Activated CD8-positive, alpha-beta T cell treated with anti-CD3 and anti-CD28 coated beads, Interleukin-2, amount 10 ng/mL, durations not matched to agents 7 days and 5 days (primary cell): ENCODE data around the gene EIF4G2. TPM values are rescaled to one million over a fixed set of nuclear protein-coding genes. Genes with fewer than 3 reads are reported as not detected.

Source experiments
- ATAC-seq: fragments of 150-1000 bp; cut with Tn5 transposase; one replicate; pipeline ENCODE4 v1.10.0; 2021; ENCODE audit warnings: moderate library complexity
- CTCF ChIA-PET: fragments of 350-600 bp; sonication (Branson Sonifier 250); formaldehyde crosslinking; loops from one replicate; lab custom pipeline; 2021; ENCODE audit warnings: antibody characterized with exemption; lab: Charles Lee
- POLR2A ChIA-PET: fragments of 350-600 bp; sonication (Branson Sonifier 250); formaldehyde crosslinking; loops from one replicate; lab custom pipeline; 2021; ENCODE audit warnings: antibody characterized with exemption; lab: Charles Lee
- DNase-seq: peaks from one replicate; pipeline ENCODE4 v3.0.0-alpha.2; 2020
- H3K27ac Mint-ChIP-seq: one replicate; pipeline ENCODE4 v1.8.0; 2021; ENCODE audit warnings: mild to moderate bottlenecking, mixed read lengths
- H3K27me3 Mint-ChIP-seq: one replicate; pipeline ENCODE4 v1.8.0; 2021; ENCODE audit warnings: low read depth, mixed read lengths
- H3K36me3 Mint-ChIP-seq: one replicate; pipeline ENCODE4 v1.8.0; 2021; ENCODE audit warnings: low read depth, mixed read lengths
- H3K4me1 Mint-ChIP-seq: one replicate; pipeline ENCODE4 v1.8.0; 2021; ENCODE audit warnings: low read depth, mixed read lengths
- H3K4me3 Mint-ChIP-seq: one replicate; pipeline ENCODE4 v1.8.0; 2021; ENCODE audit warnings: mild to moderate bottlenecking, mixed read lengths
- H3K9me3 Mint-ChIP-seq: one replicate; pipeline ENCODE4 v1.8.0; 2022; ENCODE audit warnings: mixed read lengths; ENCODE audit not compliant: insufficient read depth
- total RNA-seq, 2 experiments: library from RNA; stranded (reverse); gene quantifications; one replicate each; pipeline ENCODE4 v1.2.3, GENCODE V29; 2021

Gene EIF4G2
- total RNA-seq, 2 experiments from 2014 or later: 667 to 682 TPM

- Mint-ChIP-seq H3K9me3 (no peaks in the 10 kb centered on the region), H3K27me3 (no peaks in the 10 kb centered on the region), H3K4me3 (no peak overlapping the region), H3K36me3 (peaks cover 72% of the 10 kb centered on the region), H3K4me1 (no peaks in the 10 kb centered on the region), H3K27ac (no peak overlapping the region)
- ChIA-PET CTCF (interaction anchor here (1.5 kb wide), 1 partner anchor 18 kb away, joined by 5 read pairs; no protein-coding TSS in a partner anchor), POLR2A (no interaction called here)
- no peak for ATAC-seq
- no peak for DNase-seq
Measured at GRCh38 chr11:10774811-10775210, 33.9 kb downstream of the EIF4G2 start.

DNA sequence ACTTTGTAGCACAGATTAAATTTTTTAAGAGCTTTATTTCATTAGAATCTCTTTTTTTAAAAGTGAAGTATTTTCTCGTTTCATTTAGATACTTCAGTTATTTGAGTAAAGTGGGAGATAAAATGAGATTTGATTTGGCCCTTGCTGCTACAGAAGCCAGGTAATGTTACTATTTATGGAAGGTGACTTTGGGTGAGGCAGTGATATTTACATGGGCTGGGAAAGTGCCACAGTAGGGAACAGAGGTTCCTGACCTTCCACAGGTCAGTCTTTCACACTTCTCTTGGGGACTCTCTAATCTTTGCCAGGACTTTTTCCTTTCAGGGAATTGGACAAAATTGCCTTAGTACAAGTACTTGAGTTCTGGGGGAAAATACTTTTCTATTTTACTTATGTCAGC, 37.3 kb downstream of the EIF4G2 start:
- Mint-ChIP-seq H3K4me3 (no peak overlapping the region), H3K4me1 (no peaks in the 10 kb centered on the region), H3K27me3 (no peaks in the 10 kb centered on the region), H3K9me3 (no peaks in the 10 kb centered on the region), H3K27ac (no peak overlapping the region), H3K36me3 (peaks cover 63% of the 10 kb centered on the region)
- DNase-seq (no peak), ATAC-seq (no peak)
- ChIA-PET CTCF (interaction anchor here (1.0 to 5.4 kb wide), 20 partner anchors 9 to 257 kb away, joined by 3 to 78 read pairs (median 6); partner anchors contain the start of gene CTR9), POLR2A (interaction anchor here (0.9 kb wide), 1 partner anchor 38 kb away, joined by 4 read pairs; the partner anchor contains the start of gene EIF4G2)

- peak; percentile 53 for ATAC-seq
- H3K36me3 Mint-ChIP-seq: peaks cover 63% of the 10 kb centered on the region
- H3K27ac Mint-ChIP-seq: no peak overlapping the region
- DNase-seq: peak; percentile 54
- no peaks in the 10 kb centered on the region for H3K27me3 Mint-ChIP-seq
- H3K9me3 Mint-ChIP-seq: no peaks in the 10 kb centered on the region
- H3K4me3 Mint-ChIP-seq: no peak overlapping the region
- ChIA-PET CTCF (interaction anchor here (0.6 to 5.4 kb wide), 31 partner anchors 10 to 328 kb away, joined by 3 to 78 read pairs (median 5); partner anchors contain the start of genes CTR9 and EIF4G2), POLR2A (interaction anchor here (0.9 kb wide), 1 partner anchor 38 kb away, joined by 4 read pairs; the partner anchor contains the start of gene EIF4G2)
- no peaks in the 10 kb centered on the region for H3K4me1 Mint-ChIP-seq
Measured at GRCh38 chr11:10770626-10771254, 38.0 kb downstream of the EIF4G2 start.

DNA sequence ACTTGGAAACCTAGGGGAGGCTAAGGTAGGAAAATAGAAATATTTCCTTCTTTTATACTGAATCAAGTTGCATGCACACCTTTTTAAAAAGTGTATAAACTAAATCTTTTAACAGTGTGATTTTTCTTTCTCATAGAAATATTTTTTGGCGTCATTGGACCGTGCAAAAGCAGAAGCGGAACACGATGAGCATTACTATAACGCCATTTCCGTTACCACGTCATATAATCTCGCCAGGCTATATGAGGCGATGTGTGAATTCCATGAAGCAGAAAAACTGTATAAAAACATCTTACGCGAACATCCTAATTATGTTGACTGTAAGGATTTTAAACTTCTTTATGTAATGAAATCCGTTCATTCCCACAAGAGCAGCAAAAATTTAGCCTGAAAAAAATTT, 44.3 kb downstream of the EIF4G2 start:
- Mint-ChIP-seq H3K36me3 (peaks cover 39% of the 10 kb centered on the region), H3K4me3 (no peak overlapping the region), H3K9me3 (no peaks in the 10 kb centered on the region), H3K4me1 (peaks cover 12% of the 10 kb centered on the region), H3K27me3 (no peaks in the 10 kb centered on the region), H3K27ac (no peak overlapping the region)
- no peak for DNase-seq
- POLR2A ChIA-PET: interaction anchor here (1.3 kb wide), 1 partner anchor 45 kb away, joined by 6 read pairs; the partner anchor contains the start of gene EIF4G2
- CTCF ChIA-PET: interaction anchor here (3.3 kb wide), 1 partner anchor 29 kb away, joined by 17 read pairs; no protein-coding TSS in a partner anchor
- ATAC-seq: no peak

DNA sequence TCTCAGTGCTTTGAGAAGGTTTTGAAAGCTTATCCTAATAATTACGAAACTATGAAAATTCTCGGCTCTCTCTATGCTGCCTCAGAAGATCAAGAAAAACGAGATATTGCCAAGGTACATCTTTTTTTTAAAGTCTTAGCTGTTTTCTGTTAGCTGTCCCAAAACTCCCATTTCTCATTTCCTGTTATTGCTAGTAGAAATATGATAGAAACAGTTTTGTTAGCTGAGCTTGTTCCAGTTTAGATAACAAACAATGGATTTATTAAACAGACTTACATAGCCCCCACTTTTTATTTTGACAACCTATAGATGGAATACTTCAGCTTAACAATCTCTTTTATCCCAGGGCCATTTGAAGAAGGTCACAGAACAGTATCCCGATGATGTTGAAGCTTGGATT, 45.0 kb downstream of the EIF4G2 start:
- no peaks in the 10 kb centered on the region for H3K9me3 Mint-ChIP-seq
- no peak for DNase-seq
- H3K27ac Mint-ChIP-seq: no peak overlapping the region
- POLR2A ChIA-PET: interaction anchor here (1.3 kb wide), 1 partner anchor 45 kb away, joined by 6 read pairs; the partner anchor contains the start of gene EIF4G2
- no peaks in the 10 kb centered on the region for H3K27me3 Mint-ChIP-seq
- no peak overlapping the region for H3K4me3 Mint-ChIP-seq
- ATAC-seq: no peak
- peaks cover 12% of the 10 kb centered on the region for H3K4me1 Mint-ChIP-seq
- CTCF ChIA-PET: interaction anchor here (0.9 to 3.3 kb wide), 4 partner anchors 8 to 115 kb away, joined by 3 to 17 read pairs (median 4); no protein-coding TSS in a partner anchor
- peaks cover 36% of the 10 kb centered on the region for H3K36me3 Mint-ChIP-seq

- no peaks in the 10 kb centered on the region for H3K27me3 Mint-ChIP-seq
- CTCF ChIA-PET: interaction anchor here (1.0 to 5.3 kb wide), 4 partner anchors 8 to 116 kb away, joined by 3 to 35 read pairs (median 10); no protein-coding TSS in a partner anchor
Measured at GRCh38 chr11:10762913-10763421, 45.8 kb downstream of the EIF4G2 start.

DNA sequence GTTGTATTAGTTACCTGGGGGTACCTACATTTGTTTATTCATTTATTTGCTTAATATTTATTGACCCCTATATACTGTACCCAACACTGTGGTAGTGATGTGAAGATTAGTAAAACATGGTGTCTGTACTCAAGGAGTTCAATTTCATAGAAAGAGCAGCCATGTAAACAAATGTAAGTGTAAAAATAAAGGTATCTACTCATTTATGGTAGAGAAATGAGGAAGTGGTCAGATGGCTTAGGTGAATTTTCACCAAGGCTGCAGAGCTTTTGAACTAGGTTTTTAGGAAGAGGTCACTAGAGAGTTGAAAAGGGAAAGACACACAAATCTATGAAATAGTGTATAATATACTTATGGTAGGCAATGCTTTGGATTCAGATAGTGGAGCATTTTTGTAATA, 46.5 kb downstream of the EIF4G2 start:
- H3K36me3 Mint-ChIP-seq: peaks cover 36% of the 10 kb centered on the region
- no peaks in the 10 kb centered on the region for H3K27me3 Mint-ChIP-seq
- DNase-seq (no peak), ATAC-seq (no peak)
- H3K27ac Mint-ChIP-seq: peak overlapping the region; percentile 9
- CTCF ChIA-PET: interaction anchor here (1.5 to 5.3 kb wide), 3 partner anchors 9 to 48 kb away, joined by 4 to 35 read pairs (median 17); no protein-coding TSS in a partner anchor
- H3K9me3 Mint-ChIP-seq: no peaks in the 10 kb centered on the region
- H3K4me1 Mint-ChIP-seq: peaks cover 12% of the 10 kb centered on the region
- POLR2A ChIA-PET: interaction anchor here (2.0 kb wide), 1 partner anchor 11 kb away, joined by 5 read pairs; the partner anchor contains the start of gene CTR9
- no peak overlapping the region for H3K4me3 Mint-ChIP-seq

More at GRCh38 chr11:10762913-10763421, 45.8 kb downstream of the EIF4G2 start:
- no peak overlapping the region for H3K4me3 Mint-ChIP-seq
- ATAC-seq (no peak), DNase-seq (no peak)
- H3K9me3 Mint-ChIP-seq: no peaks in the 10 kb centered on the region
- peaks cover 36% of the 10 kb centered on the region for H3K36me3 Mint-ChIP-seq
- no peak overlapping the region for H3K27ac Mint-ChIP-seq
- peaks cover 12% of the 10 kb centered on the region for H3K4me1 Mint-ChIP-seq
- POLR2A ChIA-PET: interaction anchor here (1.3 to 2.0 kb wide), 2 partner anchors 12 to 46 kb away, joined by 5 to 6 read pairs; partner anchors contain the start of genes CTR9 and EIF4G2

DNA sequence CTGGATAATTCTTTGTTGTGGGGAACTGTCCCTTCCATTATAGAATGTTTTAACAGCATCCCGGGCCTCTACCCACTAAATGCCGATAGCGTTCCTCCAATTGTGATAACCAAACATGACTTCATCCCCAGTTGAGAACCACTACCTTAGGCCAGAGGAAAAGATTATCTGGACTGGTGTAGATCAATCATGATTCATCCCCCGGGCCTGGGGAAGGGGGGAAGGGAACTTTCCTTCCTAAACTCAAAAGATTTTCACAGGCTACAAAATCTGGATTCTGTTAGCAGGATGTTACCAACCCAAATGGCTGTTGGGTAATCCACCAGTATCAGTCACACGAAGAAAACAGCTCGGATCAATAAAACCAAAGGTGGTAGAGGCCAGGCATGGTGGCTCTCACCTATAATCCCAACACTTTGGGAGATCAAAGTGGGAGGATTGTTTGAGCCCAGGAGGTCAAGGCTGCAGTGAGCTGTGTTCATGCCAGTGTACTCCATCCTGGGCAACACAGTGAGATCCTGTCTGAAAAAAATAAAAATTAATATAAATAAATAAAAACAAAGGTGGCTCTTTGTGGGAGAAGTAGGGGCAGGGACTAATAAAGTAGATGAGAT, 47.5 kb downstream of the EIF4G2 start:
- Mint-ChIP-seq H3K36me3 (peaks cover 30% of the 10 kb centered on the region), H3K4me3 (no peak overlapping the region)
- POLR2A ChIA-PET: interaction anchor here (2.0 kb wide), 1 partner anchor 10 kb away, joined by 5 read pairs; the partner anchor contains the start of gene CTR9

GRCh38 chr11:10758957-10759356, 49.8 kb downstream of the EIF4G2 start:
- H3K27ac Mint-ChIP-seq: no peak overlapping the region
- H3K4me3 Mint-ChIP-seq: no peak overlapping the region
- DNase-seq (no peak), ATAC-seq (no peak)
- H3K36me3 Mint-ChIP-seq: peaks cover 31% of the 10 kb centered on the region
- POLR2A ChIA-PET: no interaction called here
- CTCF ChIA-PET: interaction anchor here (1.3 to 5.3 kb wide), 3 partner anchors 9 to 34 kb away, joined by 3 to 35 read pairs (median 7); no protein-coding TSS in a partner anchor
- no peaks in the 10 kb centered on the region for H3K9me3 Mint-ChIP-seq
- H3K27me3 Mint-ChIP-seq: no peaks in the 10 kb centered on the region
- peaks cover 13% of the 10 kb centered on the region for H3K4me1 Mint-ChIP-seq

More for the DNA sequence above, 47.5 kb downstream of the EIF4G2 start:
- peaks cover 12% of the 10 kb centered on the region for H3K4me1 Mint-ChIP-seq
- ATAC-seq (no peak), DNase-seq (no peak)
- CTCF ChIA-PET: interaction anchor here (3.3 to 5.3 kb wide), 2 partner anchors 10 to 32 kb away, joined by 17 to 35 read pairs; no protein-coding TSS in a partner anchor
- H3K9me3 Mint-ChIP-seq: no peaks in the 10 kb centered on the region
- no peak overlapping the region for H3K27ac Mint-ChIP-seq
- H3K27me3 Mint-ChIP-seq: no peaks in the 10 kb centered on the region

- H3K9me3 Mint-ChIP-seq: no peaks in the 10 kb centered on the region
- ATAC-seq: no peak
Measured at GRCh38 chr11:10752486-10752885, 56.2 kb downstream of the EIF4G2 start.

GRCh38 chr11:10752061-10752460, 56.7 kb downstream of the EIF4G2 start:
- peak overlapping the region; percentile 95 for H3K4me3 Mint-ChIP-seq
- H3K27me3 Mint-ChIP-seq: no peaks in the 10 kb centered on the region
- H3K36me3 Mint-ChIP-seq: peaks cover 26% of the 10 kb centered on the region
- ATAC-seq: no peak
- DNase-seq: no peak
- ChIA-PET CTCF (interaction anchor here (0.6 to 1.1 kb wide), 2 partner anchors 19 to 41 kb away, joined by 3 read pairs; no protein-coding TSS in a partner anchor), POLR2A (interaction anchor here (0.6 to 1.3 kb wide), 3 partner anchors 49 to 295 kb away, joined by 3 read pairs; partner anchors contain the start of gene EIF4G2)
- peak overlapping the region; percentile 89 for H3K27ac Mint-ChIP-seq
- no peaks in the 10 kb centered on the region for H3K9me3 Mint-ChIP-seq
- peaks cover 31% of the 10 kb centered on the region for H3K4me1 Mint-ChIP-seq

More at GRCh38 chr11:10752486-10752885, 56.2 kb downstream of the EIF4G2 start:
- ChIA-PET CTCF (interaction anchor here (0.6 to 1.1 kb wide), 2 partner anchors 18 to 41 kb away, joined by 3 read pairs; no protein-coding TSS in a partner anchor), POLR2A (interaction anchor here (0.6 to 0.7 kb wide), 2 partner anchors 49 to 56 kb away, joined by 3 read pairs; partner anchors contain the start of gene EIF4G2)
- H3K36me3 Mint-ChIP-seq: peaks cover 26% of the 10 kb centered on the region
- no peaks in the 10 kb centered on the region for H3K27me3 Mint-ChIP-seq
- DNase-seq: no peak
- H3K4me3 Mint-ChIP-seq: peak overlapping the region; percentile 95
- peaks cover 31% of the 10 kb centered on the region for H3K4me1 Mint-ChIP-seq
- no peak overlapping the region for H3K27ac Mint-ChIP-seq
